Transverse colon (tissue), 4 donors: ENCODE measurements around the gene AQP12A. TPM values are rescaled to one million over a fixed set of nuclear protein-coding genes. Genes with fewer than 3 reads are reported as not detected.

ENCODE experiments used
- DNase-seq: peaks from one replicate; pipeline ENCODE4 v3.0.0-alpha.2; 2019
- H3K27ac ChIP-seq, 4 donors: fragments of 200-600 bp; sonication (generic); 2 replicates each; pipeline ENCODE4 v1.5.1; 2016 to 2018; ENCODE audit warnings: inconsistent platforms in 4 of 4
- H3K27me3 ChIP-seq: fragments of 200-600 bp; sonication (generic); 2 replicates; pipeline ENCODE4 v1.5.1; 2017; ENCODE audit warnings: inconsistent platforms
- H3K36me3 ChIP-seq, 4 donors: fragments of 200-600 bp; sonication (generic); 2 replicates each; pipeline ENCODE4 v1.5.1; 2017 to 2019; ENCODE audit warnings: inconsistent platforms in 4 of 4
- H3K4me1 ChIP-seq, 4 donors: fragments of 200-600 bp; sonication (generic); 2 replicates each; pipeline ENCODE4 v1.5.1; 2017 to 2020; ENCODE audit warnings: inconsistent platforms in 4 of 4
- H3K4me3 ChIP-seq, 4 donors: fragments of 200-600 bp; sonication (generic); 1 replicate in 1 of 4; 2 replicates in 3 of 4; pipeline versions ENCODE4 v1.5.1 to v1.6.1; 2017 to 2019; ENCODE audit warnings: inconsistent platforms in 4 of 4
- H3K9me3 ChIP-seq, 2 donors: fragments of 200-600 bp; sonication (generic); 2 replicates each; pipeline ENCODE4 v1.5.1; 2017 to 2019; ENCODE audit warnings: inconsistent platforms in 2 of 2
- CTCF ChIP-seq, 5 experiments: fragments of 200-600 bp in 3 of 5; fragments of 450-650 bp in 2 of 5; sonication (generic) in 3 of 5; IDR thresholded peaks; 1 replicate in 2 of 5; 2 replicates in 3 of 5; pipeline ENCODE4 v1.5.1; 2016 to 2017; ENCODE audit warnings: antibody characterized with exemption in 5 of 5, inconsistent platforms in 3 of 5, mild to moderate bottlenecking in 2 of 5, moderate library complexity in 1 of 5
- EP300 ChIP-seq: sonication (generic); formaldehyde crosslinking; IDR thresholded peaks from one replicate; pipeline ENCODE4 v1.6.1; 2017; ENCODE audit warnings: antibody characterized with exemption, low read depth
- POLR2A ChIP-seq: fragments of 450-650 bp; IDR thresholded peaks from one replicate; pipeline ENCODE4 v1.6.1; 2016; ENCODE audit warnings: antibody characterized with exemption, mild to moderate bottlenecking, moderate library complexity
- POLR2AphosphoS5 ChIP-seq, 3 donors: sonication (generic); formaldehyde crosslinking; IDR thresholded peaks; one replicate each; pipeline ENCODE4 v1.6.1; 2016; ENCODE audit warnings: antibody characterized with exemption in 3 of 3
- WGBS, 2 donors: methylation state at CpG; one replicate each; pipeline ENCODE4 v1.1.5; 2018; ENCODE audit warnings: low coverage in 1 of 2; 5-methylcytosine and 5-hydroxymethylcytosine counted together
- in situ Hi-C, 4 donors: fragments of 200-750 bp; cut with MboI; loops; one replicate each; pipeline versions ENCODE4 v1.15.0 to v1.15.1; 2017; ENCODE audit warnings: low sequenced_read_pairs in 3 of 4, low pct_ligation_motif_present in 1 of 4, low pct_unique_long_range_greater_than_20kb in 1 of 4
- intact Hi-C: fragments of 100-400 bp; cut with DNase I; formaldehyde crosslinking; loops from one replicate; pipeline ENCODE4 v1.15.1; 2023; ENCODE audit warnings: low total_unique reads
- total RNA-seq, 4 donors: library from RNA; depleted of rRNA; stranded (reverse); fragments of >200 nt; gene quantifications; one replicate each; pipeline ENCODE4 v1.1.0, GENCODE V29; 2016

Gene AQP12A
- total RNA-seq, 4 donors from 2014 or later, result not detected

- no peaks in the 10 kb centered on the region for H3K4me1 ChIP-seq
- H3K36me3 ChIP-seq, result no peaks in the 10 kb centered on the region
- H3K4me3 ChIP-seq, result no peak overlapping the region
- peaks cover 5% of the 10 kb centered on the region for H3K27me3 ChIP-seq
- intact Hi-C loops (no loop called here), in situ Hi-C loops (loop anchor here in 2 of 4 donors (25.0 kb wide), 1 partner anchor 199 kb away; no protein-coding TSS in a partner anchor)
- TF ChIP-seq POLR2A (no peak), CTCF (IDR thresholded peaks at IDR 0.05) (no peak), POLR2AphosphoS5 (IDR thresholded peaks at IDR 0.05) (no peak), EP300 (no peak)
- no peak overlapping the region for H3K27ac ChIP-seq
- 95% methylated on average over 9 of the region's 9 CpGs; no CpG with 5 or more reads in 1 of the 2 donors for WGBS, 2 donors
- no peaks in the 10 kb centered on the region for H3K9me3 ChIP-seq
- DNase-seq, result no peak
These were observed 19.6 kb downstream of the AQP12A start for GRCh38 chr2:240711296-240711695.

- no peak for DNase-seq
- Histone ChIP-seq H3K9me3 (no peaks in the 10 kb centered on the region), H3K4me1 (no peaks in the 10 kb centered on the region), H3K27ac (no peak overlapping the region), H3K36me3 (no peaks in the 10 kb centered on the region), H3K27me3 (peaks cover 5% of the 10 kb centered on the region), H3K4me3 (no peak overlapping the region)
- WGBS, 2 donors, result 80% methylated on average over 5 of the region's 5 CpGs; no CpG with 5 or more reads in 1 of the 2 donors
- intact Hi-C loops (no loop called here), in situ Hi-C loops (loop anchor here in 2 of 4 donors (25.0 kb wide), 1 partner anchor 199 kb away; no protein-coding TSS in a partner anchor)
- no peak for TF ChIP-seq POLR2AphosphoS5 (IDR thresholded peaks at IDR 0.05)
- no peak for TF ChIP-seq POLR2A
- TF ChIP-seq EP300, result no peak
- no peak for TF ChIP-seq CTCF (IDR thresholded peaks at IDR 0.05)
These were observed 20.0 kb downstream of the AQP12A start for GRCh38 chr2:240711701-240712100.

- no peak for DNase-seq
- Histone ChIP-seq H3K27ac (no peak overlapping the region), H3K9me3 (no peaks in the 10 kb centered on the region), H3K4me1 (no peaks in the 10 kb centered on the region), H3K36me3 (no peaks in the 10 kb centered on the region), H3K4me3 (no peak overlapping the region), H3K27me3 (peaks cover 5% of the 10 kb centered on the region)
- in situ Hi-C loops, result loop anchor here in 2 of 4 donors (25.0 kb wide), 1 partner anchor 200 kb away; no protein-coding TSS in a partner anchor
- 85% methylated on average over 9 of the region's 9 CpGs; no CpG with 5 or more reads in 1 of the 2 donors for WGBS, 2 donors
- TF ChIP-seq POLR2A (no peak), EP300 (no peak), CTCF (IDR thresholded peaks at IDR 0.05) (no peak), POLR2AphosphoS5 (IDR thresholded peaks at IDR 0.05) (no peak)
- intact Hi-C loops, result no loop called here
These were observed 20.5 kb downstream of the AQP12A start for GRCh38 chr2:240712121-240712520.

GRCh38 chr2:240713071-240713927 lies 21.6 kb downstream of the AQP12A start:
- intact Hi-C loops (no loop called here), in situ Hi-C loops (loop anchor here in 2 of 4 donors (25.0 kb wide), 1 partner anchor 201 kb away; no protein-coding TSS in a partner anchor)
- Histone ChIP-seq H3K4me3 (no peak overlapping the region), H3K9me3 (no peaks in the 10 kb centered on the region), H3K27me3 (peaks cover 5% of the 10 kb centered on the region), H3K4me1 (no peaks in the 10 kb centered on the region), H3K27ac (no peak overlapping the region), H3K36me3 (no peaks in the 10 kb centered on the region)
- DNase-seq, result no peak
- 87% methylated on average over 25 of the region's 25 CpGs; no CpG with 5 or more reads in 1 of the 2 donors for WGBS, 2 donors
- TF ChIP-seq EP300, result no peak
